ENCODE results near the gene COBL. TPM values are rescaled to one million over a fixed set of nuclear protein-coding genes. Genes with fewer than 3 reads are reported as not detected.

COBL gene
- polyA plus RNA-seq, 1 donor, result 30.5 TPM

GRCh38 chr7:51027106-51027934 is 289.3 kb downstream of the COBL start:
- H3K36me3 ChIP-seq (ENCODE audit: control insufficient read depth, insufficient read depth, low read length), result peaks cover 50% of the 10 kb centered on the region

GRCh38 chr7:51026341-51026740 is 290.3 kb downstream of the COBL start:
- Histone ChIP-seq H3K9me3 (ENCODE audit: control insufficient read depth, low read depth, low read length) (no peaks in the 10 kb centered on the region), H3K4me1 (ENCODE audit: control insufficient read depth, insufficient read depth, low read length) (no peaks in the 10 kb centered on the region), H3K27ac (ENCODE audit: low read length) (no peak overlapping the region), H3K36me3 (ENCODE audit: control insufficient read depth, insufficient read depth, low read length) (peaks cover 53% of the 10 kb centered on the region), H3K4me3 (ENCODE audit: low read length) (no peak overlapping the region), H3K27me3 (ENCODE audit: control insufficient read depth, insufficient read depth, low read length) (no peaks in the 10 kb centered on the region)
- DNase-seq, result no peak
- no CpG with 5 or more reads among the region's 12 CpGs for WGBS (ENCODE audit: insufficient coverage, low lambda C conversion rate)

More at GRCh38 chr7:51027106-51027934, 289.3 kb downstream of the COBL start:
- Histone ChIP-seq H3K9me3 (ENCODE audit: control insufficient read depth, low read depth, low read length) (no peaks in the 10 kb centered on the region), H3K27ac (ENCODE audit: low read length) (no peak overlapping the region), H3K4me1 (ENCODE audit: control insufficient read depth, insufficient read depth, low read length) (no peaks in the 10 kb centered on the region), H3K4me3 (ENCODE audit: low read length) (no peak overlapping the region), H3K27me3 (ENCODE audit: control insufficient read depth, insufficient read depth, low read length) (no peaks in the 10 kb centered on the region)
- no peak for DNase-seq
- WGBS (ENCODE audit: insufficient coverage, low lambda C conversion rate), result 100% methylated on average over 1 of the region's 10 CpGs

GRCh38 chr7:51025668-51026067 is 290.9 kb downstream of the COBL start:
- no peaks in the 10 kb centered on the region for H3K27me3 ChIP-seq (ENCODE audit: control insufficient read depth, insufficient read depth, low read length)
- H3K4me3 ChIP-seq (ENCODE audit: low read length), result no peak overlapping the region
- DNase-seq, result no peak
- H3K9me3 ChIP-seq (ENCODE audit: control insufficient read depth, low read depth, low read length), result no peaks in the 10 kb centered on the region
- H3K36me3 ChIP-seq (ENCODE audit: control insufficient read depth, insufficient read depth, low read length), result peaks cover 47% of the 10 kb centered on the region
- H3K27ac ChIP-seq (ENCODE audit: low read length), result no peak overlapping the region
- no CpG with 5 or more reads among the region's 2 CpGs for WGBS (ENCODE audit: insufficient coverage, low lambda C conversion rate)
- H3K4me1 ChIP-seq (ENCODE audit: control insufficient read depth, insufficient read depth, low read length), result no peaks in the 10 kb centered on the region

- Histone ChIP-seq H3K4me1 (ENCODE audit: control insufficient read depth, insufficient read depth, low read length) (no peaks in the 10 kb centered on the region), H3K27me3 (ENCODE audit: control insufficient read depth, insufficient read depth, low read length) (no peaks in the 10 kb centered on the region), H3K4me3 (ENCODE audit: low read length) (no peak overlapping the region), H3K36me3 (ENCODE audit: control insufficient read depth, insufficient read depth, low read length) (peaks cover 45% of the 10 kb centered on the region), H3K27ac (ENCODE audit: low read length) (no peak overlapping the region), H3K9me3 (ENCODE audit: control insufficient read depth, low read depth, low read length) (no peaks in the 10 kb centered on the region)
- WGBS (ENCODE audit: insufficient coverage, low lambda C conversion rate), result no CpG with 5 or more reads among the region's 16 CpGs
- no peak for DNase-seq
Observed at GRCh38 chr7:51024867-51025266, 291.7 kb downstream of the COBL start.

GRCh38 chr7:51023547-51023946 is 293.1 kb downstream of the COBL start:
- Histone ChIP-seq H3K36me3 (ENCODE audit: control insufficient read depth, insufficient read depth, low read length) (peaks cover 42% of the 10 kb centered on the region), H3K4me1 (ENCODE audit: control insufficient read depth, insufficient read depth, low read length) (no peaks in the 10 kb centered on the region), H3K27me3 (ENCODE audit: control insufficient read depth, insufficient read depth, low read length) (no peaks in the 10 kb centered on the region), H3K9me3 (ENCODE audit: control insufficient read depth, low read depth, low read length) (no peaks in the 10 kb centered on the region), H3K4me3 (ENCODE audit: low read length) (no peak overlapping the region), H3K27ac (ENCODE audit: low read length) (no peak overlapping the region)
- no CpG with 5 or more reads among the region's 9 CpGs for WGBS (ENCODE audit: insufficient coverage, low lambda C conversion rate)
- DNase-seq, result no peak

GRCh38 chr7:51022821-51023220 is 293.8 kb downstream of the COBL start:
- no CpG with 5 or more reads among the region's 6 CpGs for WGBS (ENCODE audit: insufficient coverage, low lambda C conversion rate)
- no peaks in the 10 kb centered on the region for H3K9me3 ChIP-seq (ENCODE audit: control insufficient read depth, low read depth, low read length)
- no peaks in the 10 kb centered on the region for H3K27me3 ChIP-seq (ENCODE audit: control insufficient read depth, insufficient read depth, low read length)
- no peak overlapping the region for H3K27ac ChIP-seq (ENCODE audit: low read length)
- H3K4me1 ChIP-seq (ENCODE audit: control insufficient read depth, insufficient read depth, low read length), result no peaks in the 10 kb centered on the region
- no peak for DNase-seq
- H3K36me3 ChIP-seq (ENCODE audit: control insufficient read depth, insufficient read depth, low read length), result peaks cover 35% of the 10 kb centered on the region
- no peak overlapping the region for H3K4me3 ChIP-seq (ENCODE audit: low read length)

GRCh38 chr7:51021906-51022570 is 294.6 kb downstream of the COBL start:
- Histone ChIP-seq H3K9me3 (ENCODE audit: control insufficient read depth, low read depth, low read length) (no peaks in the 10 kb centered on the region), H3K4me3 (ENCODE audit: low read length) (no peak overlapping the region), H3K27ac (ENCODE audit: low read length) (no peak overlapping the region), H3K4me1 (ENCODE audit: control insufficient read depth, insufficient read depth, low read length) (no peaks in the 10 kb centered on the region), H3K27me3 (ENCODE audit: control insufficient read depth, insufficient read depth, low read length) (no peaks in the 10 kb centered on the region), H3K36me3 (ENCODE audit: control insufficient read depth, insufficient read depth, low read length) (peaks cover 27% of the 10 kb centered on the region)
- 90% methylated on average over 2 of the region's 20 CpGs for WGBS (ENCODE audit: insufficient coverage, low lambda C conversion rate)
- DNase-seq, result no peak

- Histone ChIP-seq H3K9me3 (ENCODE audit: control insufficient read depth, low read depth, low read length) (no peaks in the 10 kb centered on the region), H3K27ac (ENCODE audit: low read length) (no peak overlapping the region), H3K27me3 (ENCODE audit: control insufficient read depth, insufficient read depth, low read length) (no peaks in the 10 kb centered on the region), H3K36me3 (ENCODE audit: control insufficient read depth, insufficient read depth, low read length) (peaks cover 21% of the 10 kb centered on the region), H3K4me1 (ENCODE audit: control insufficient read depth, insufficient read depth, low read length) (no peaks in the 10 kb centered on the region), H3K4me3 (ENCODE audit: low read length) (no peak overlapping the region)
- WGBS (ENCODE audit: insufficient coverage, low lambda C conversion rate), result 100% methylated on average over 1 of the region's 3 CpGs
- no peak for DNase-seq
Observed at GRCh38 chr7:51020944-51021343, 295.7 kb downstream of the COBL start.

GRCh38 chr7:51019891-51020870 is 296.4 kb downstream of the COBL start:
- H3K27me3 ChIP-seq (ENCODE audit: control insufficient read depth, insufficient read depth, low read length), result no peaks in the 10 kb centered on the region
- H3K9me3 ChIP-seq (ENCODE audit: control insufficient read depth, low read depth, low read length), result no peaks in the 10 kb centered on the region
- 90% methylated on average over 4 of the region's 22 CpGs for WGBS (ENCODE audit: insufficient coverage, low lambda C conversion rate)
- H3K36me3 ChIP-seq (ENCODE audit: control insufficient read depth, insufficient read depth, low read length), result peaks cover 15% of the 10 kb centered on the region
- H3K4me1 ChIP-seq (ENCODE audit: control insufficient read depth, insufficient read depth, low read length), result no peaks in the 10 kb centered on the region
- no peak overlapping the region for H3K4me3 ChIP-seq (ENCODE audit: low read length)
- no peak overlapping the region for H3K27ac ChIP-seq (ENCODE audit: low read length)
- DNase-seq, result no peak

Measured in large intestine (tissue), 3 donors.